Measurements from ENCODE around the gene FANCG.

Gene FANCG

DNA sequence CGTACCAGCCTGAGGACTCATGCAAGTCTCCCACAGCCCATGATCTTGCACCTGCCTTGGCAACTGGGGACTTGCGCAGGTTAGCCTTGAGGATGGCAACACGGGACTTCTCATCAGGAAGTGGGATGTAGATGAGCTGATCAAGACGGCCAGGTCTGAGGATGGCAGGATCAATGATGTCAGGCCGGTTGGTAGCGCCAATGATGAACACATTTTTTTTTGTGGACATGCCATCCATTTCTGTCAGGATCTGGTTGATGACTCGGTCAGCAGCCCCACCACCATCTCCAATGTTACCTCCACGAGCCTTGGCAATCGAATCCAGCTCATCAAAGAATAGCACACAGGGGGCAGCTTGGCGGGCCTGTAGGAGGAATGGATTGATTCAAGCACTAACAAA is 20.3 kb downstream of the FANCG start:
- POLR2A ChIA-PET (ENCODE audit: low non-redundant PET), result no interaction called here
- TF ChIP-seq, protein P1, sequence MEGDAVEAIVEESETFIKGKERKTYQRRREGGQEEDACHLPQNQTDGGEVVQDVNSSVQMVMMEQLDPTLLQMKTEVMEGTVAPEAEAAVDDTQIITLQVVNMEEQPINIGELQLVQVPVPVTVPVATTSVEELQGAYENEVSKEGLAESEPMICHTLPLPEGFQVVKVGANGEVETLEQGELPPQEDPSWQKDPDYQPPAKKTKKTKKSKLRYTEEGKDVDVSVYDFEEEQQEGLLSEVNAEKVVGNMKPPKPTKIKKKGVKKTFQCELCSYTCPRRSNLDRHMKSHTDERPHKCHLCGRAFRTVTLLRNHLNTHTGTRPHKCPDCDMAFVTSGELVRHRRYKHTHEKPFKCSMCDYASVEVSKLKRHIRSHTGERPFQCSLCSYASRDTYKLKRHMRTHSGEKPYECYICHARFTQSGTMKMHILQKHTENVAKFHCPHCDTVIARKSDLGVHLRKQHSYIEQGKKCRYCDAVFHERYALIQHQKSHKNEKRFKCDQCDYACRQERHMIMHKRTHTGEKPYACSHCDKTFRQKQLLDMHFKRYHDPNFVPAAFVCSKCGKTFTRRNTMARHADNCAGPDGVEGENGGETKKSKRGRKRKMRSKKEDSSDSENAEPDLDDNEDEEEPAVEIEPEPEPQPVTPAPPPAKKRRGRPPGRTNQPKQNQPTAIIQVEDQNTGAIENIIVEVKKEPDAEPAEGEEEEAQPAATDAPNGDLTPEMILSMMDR (conservative IDR thresholded peaks at IDR 0.05; ENCODE audit: low read depth), result no peak
- CTCF ChIA-PET, result no interaction called here
- H3K27ac ChIP-seq, result no peak overlapping the region
- no peak for DNase-seq (ENCODE audit: low spot score)

DNA sequence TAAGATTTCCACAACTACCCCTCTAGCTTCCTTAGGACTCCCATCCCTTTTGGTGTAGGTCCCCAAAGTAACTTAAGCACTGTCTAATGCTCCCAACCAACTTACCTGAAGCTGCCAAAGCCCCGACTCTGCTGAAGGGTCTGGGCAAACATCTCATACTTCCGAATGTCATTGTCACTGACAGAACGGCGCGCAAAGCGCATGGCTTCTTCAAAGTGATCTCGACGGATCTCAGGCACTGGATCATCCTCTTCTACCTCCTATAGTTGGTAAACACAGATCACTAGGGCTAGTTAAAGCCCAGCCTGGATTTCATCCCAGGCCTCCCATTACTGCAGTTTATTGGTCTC is 22.5 kb downstream of the FANCG start:
- TF ChIP-seq, protein P1 (conservative IDR thresholded peaks at IDR 0.05; ENCODE audit: low read depth), result no peak
- ChIA-PET POLR2A (ENCODE audit: low non-redundant PET) (no interaction called here), CTCF (no interaction called here)
- H3K27ac ChIP-seq, result peak overlapping the region; percentile 7; the same call in 1 of the 2 replicates
- DNase-seq (ENCODE audit: low spot score), result no peak

DNA sequence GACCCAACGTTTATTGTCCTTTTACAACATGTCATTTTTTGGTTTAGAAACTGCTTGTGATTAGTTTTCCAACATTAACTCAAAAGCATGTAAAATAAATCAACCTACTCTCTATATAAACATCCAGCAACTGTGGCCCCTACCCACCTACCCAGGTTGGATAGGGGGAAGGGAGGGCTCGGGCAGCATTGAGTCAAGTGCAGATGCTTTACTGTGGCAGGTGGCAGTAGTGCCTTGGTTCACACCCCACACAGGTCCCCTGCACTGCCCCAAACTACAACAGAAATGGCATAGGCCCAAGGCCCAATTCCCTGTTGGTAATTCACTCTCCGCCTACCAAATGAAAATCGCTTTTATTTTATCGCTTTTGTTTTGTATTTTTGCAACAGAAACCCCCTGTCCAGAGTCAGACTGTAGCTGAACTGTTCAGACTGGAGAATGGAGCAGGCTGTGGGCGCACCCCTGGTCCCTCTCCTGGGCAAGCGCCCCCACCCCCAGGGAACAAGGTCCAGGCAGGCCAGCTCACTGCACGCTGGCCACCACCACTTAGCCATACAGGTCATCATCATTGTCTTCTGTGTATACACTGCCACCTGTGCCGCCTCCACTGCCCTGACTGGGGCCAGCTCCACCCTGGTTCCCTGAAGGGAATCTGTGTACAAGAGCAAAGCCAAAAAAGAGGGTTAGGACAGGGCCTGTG is 23.0 kb downstream of the FANCG start:
- TF ChIP-seq, protein P1 (conservative IDR thresholded peaks at IDR 0.05; ENCODE audit: low read depth), result no peak
- ChIA-PET POLR2A (ENCODE audit: low non-redundant PET) (no interaction called here), CTCF (interaction anchor here (0.6 kb wide), 1 partner anchor 39 kb away, joined by 5 read pairs; the partner anchor contains the start of gene PIGO)
- no peak for DNase-seq (ENCODE audit: low spot score)
- peak overlapping the region; percentile 7; the same call in 1 of the 2 replicates for H3K27ac ChIP-seq

DNA sequence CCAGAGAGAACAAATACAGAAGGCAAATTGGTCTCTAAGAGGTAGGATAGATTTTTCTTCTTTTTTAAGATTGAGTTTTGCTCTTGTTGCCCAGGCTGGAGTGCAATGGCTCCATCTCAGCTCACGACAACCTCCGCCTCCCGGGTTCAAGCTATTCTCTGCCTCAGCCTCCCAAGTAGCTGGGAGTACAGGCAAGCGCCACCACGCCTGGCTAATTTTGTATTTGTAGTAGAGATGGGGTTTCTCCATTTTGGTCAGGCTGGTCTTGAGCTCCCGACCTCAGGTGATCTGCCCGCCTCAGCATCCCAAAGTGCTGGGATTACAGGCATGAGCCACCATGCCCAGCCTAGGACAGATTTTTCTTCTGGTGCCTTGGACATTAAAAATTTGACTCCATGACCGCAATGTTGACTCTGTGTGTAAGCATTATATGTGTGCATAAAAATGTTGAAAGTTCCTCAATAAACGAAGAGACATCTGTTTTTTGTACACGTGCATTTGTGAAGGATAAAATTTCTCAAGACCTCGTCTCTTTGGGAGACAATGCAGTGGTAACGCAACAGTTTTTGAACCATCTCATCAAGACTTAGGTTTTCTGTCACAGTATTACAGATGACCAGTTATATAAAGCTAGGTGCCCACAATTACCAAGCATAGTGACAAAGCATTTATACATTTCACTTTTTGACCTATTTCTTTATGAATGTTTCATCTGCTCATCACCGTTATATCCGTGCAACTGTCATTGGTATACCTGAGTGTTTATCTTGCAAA is 24.7 kb downstream of the FANCG start:
- TF ChIP-seq, protein P1 (conservative IDR thresholded peaks at IDR 0.05; ENCODE audit: low read depth), result no peak
- POLR2A ChIA-PET (ENCODE audit: low non-redundant PET), result no interaction called here
- no peak for DNase-seq (ENCODE audit: low spot score)
- CTCF ChIA-PET, result no interaction called here
- peak overlapping the region; percentile 32; the same call in 1 of the 2 replicates for H3K27ac ChIP-seq

DNA sequence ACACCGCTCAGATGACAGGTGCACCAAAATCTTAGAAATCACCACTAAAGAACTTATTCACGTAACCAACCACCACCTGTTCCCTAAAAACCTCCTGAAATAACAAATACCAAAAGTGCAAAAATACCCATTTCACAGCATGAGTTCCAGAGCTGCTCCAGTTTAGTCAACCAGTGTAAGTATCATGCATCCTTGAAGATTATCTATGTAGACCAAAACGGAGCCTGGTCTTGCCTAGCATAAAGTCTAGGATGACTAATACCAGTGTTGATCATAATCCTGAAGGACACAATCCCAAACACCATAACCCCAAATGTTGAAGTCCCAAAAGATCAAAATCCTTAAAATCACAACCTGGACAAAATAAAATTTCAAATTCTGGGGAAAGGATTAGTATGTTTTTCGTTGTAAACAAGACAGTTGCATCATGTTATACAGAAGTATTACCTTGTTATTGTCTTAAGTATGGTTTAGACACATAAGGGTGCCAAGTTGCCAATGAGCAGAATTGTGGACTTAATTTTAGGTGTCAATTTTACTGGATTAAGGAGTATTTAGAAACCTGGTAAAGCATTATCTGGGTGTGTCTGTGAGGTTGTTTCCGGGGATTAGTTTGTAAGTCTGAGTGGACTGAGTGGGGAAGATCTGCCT is 25.4 kb downstream of the FANCG start:
- CTCF ChIA-PET, result no interaction called here
- POLR2A ChIA-PET (ENCODE audit: low non-redundant PET), result no interaction called here

More for the DNA sequence above, 25.4 kb downstream of the FANCG start:
- DNase-seq (ENCODE audit: low spot score), result no peak
- TF ChIP-seq, protein P1 (conservative IDR thresholded peaks at IDR 0.05; ENCODE audit: low read depth), result no peak
- no peak overlapping the region for H3K27ac ChIP-seq
